Central memory CD4-positive, alpha-beta T cell (primary cell): ENCODE measurements around the gene ARRB1.
A peak's percentile ranks its signal among the peaks of the same experiment; 100 is the strongest.

Experiments used
- DNase-seq: peaks from one replicate; pipeline ENCODE4 v3.0.0; 2022

ARRB1 gene

DNA sequence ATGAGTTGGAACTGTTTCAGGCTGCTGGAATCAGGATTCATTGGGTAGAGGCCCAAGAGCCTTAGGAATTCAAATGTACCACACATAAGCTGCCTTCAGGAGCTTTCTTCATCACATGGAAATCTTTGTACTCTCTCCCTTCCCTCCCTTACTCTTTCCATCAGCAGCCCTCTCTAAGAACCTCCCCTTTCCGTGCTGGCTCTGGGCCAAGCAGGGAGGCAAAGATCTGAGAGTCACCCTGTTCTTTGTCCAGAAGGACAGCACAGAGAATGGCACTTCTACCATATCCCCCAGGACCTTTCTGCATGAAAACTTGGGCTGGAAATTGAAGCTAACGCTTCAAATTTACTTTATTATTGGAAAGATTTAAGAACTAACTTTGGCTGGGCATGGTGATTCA lies 131.6 kb downstream of the ARRB1 start:
- no peak for DNase-seq

DNA sequence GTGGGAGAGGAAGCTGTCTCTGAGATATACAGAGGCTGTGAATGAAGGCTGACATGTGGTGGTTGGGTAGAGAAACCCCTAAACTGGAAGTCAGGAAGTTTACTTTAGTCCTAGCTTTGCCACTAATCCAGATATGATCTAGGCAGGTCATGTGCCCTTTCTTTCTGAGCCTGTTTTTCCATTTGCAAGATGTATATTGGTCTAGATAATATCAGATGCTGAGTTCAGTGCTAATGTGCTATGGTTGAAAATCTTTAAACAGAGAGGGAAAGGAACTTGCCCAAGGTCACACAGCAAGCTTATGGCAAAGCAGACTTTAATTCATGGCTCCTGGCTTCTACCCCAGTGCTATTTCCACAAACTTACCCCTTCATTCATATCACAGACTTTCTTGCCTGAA lies 136.6 kb downstream of the ARRB1 start:
- no peak for DNase-seq

DNA sequence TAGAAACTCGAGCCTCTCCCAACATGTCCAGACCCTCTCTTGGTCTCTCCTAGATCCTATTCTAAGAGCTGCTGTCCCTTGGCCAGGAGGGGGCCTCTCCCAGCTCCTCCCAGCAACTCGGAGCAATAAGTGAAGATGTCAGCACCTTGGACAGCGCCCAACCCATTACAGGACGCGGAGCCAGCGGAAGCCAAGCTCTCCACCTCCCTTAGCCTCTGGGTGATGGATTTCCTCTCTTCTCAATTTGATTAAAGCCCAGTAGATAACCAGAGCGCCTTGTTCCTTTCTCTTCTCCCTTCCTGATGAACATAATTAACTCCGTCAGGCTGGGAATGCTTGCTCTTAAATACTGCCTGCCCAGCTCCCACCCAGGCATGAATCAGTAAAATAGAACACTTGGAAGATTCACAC lies 137.0 kb downstream of the ARRB1 start:
- DNase-seq = peak; percentile 51
